Liver (tissue), 2 donors: Measurements from ENCODE around the gene TESMIN.

Experiments used
- CTCF ChIP-seq: fragments of 150-350 bp; IDR thresholded peaks from 2 replicates; pipeline ENCODE4 v1.5.1; 2017; ENCODE audit warnings: improper control_type of control experiment, low read depth, low read length; ENCODE audit not compliant: missing input control
- MAX ChIP-seq: IDR thresholded peaks from 2 replicates; pipeline ENCODE4 v1.6.1; 2016; ENCODE audit warnings: antibody characterized with exemption
- donor health status: healthy.

GRCh38 chr11:68659158-68659921, 92.0 kb downstream of the TESMIN start:
- TF ChIP-seq CTCF (no peak), MAX (no peak)
